GM18517 (cell line): ENCODE data around the gene IP6K2.

ENCODE experiments used
- ATAC-seq: cut with Tn5 transposase; IDR thresholded peaks from one replicate; pipeline ENCODE4 v1.9.1; 2021; ENCODE audit warnings: mild to moderate bottlenecking, moderate library complexity; ENCODE audit not compliant: unreplicated experiment

Gene IP6K2

GRCh38 chr3:48674505-48674904 is 42.5 kb downstream of the IP6K2 start:
- no peak for ATAC-seq

- ATAC-seq, result no peak
These were observed 44.5 kb downstream of the IP6K2 start for GRCh38 chr3:48672522-48672921.

- no peak for ATAC-seq
These were observed 52.1 kb downstream of the IP6K2 start for GRCh38 chr3:48664929-48665328.

- no peak for ATAC-seq
These were observed 52.7 kb downstream of the IP6K2 start for GRCh38 chr3:48664313-48664644.

GRCh38 chr3:48663489-48664312 is 53.3 kb downstream of the IP6K2 start:
- ATAC-seq, result peak; percentile 79

GRCh38 chr3:48662753-48663488 is 54.1 kb downstream of the IP6K2 start, which contains the start of gene CELSR3:
Gene CELSR3, minus strand, starts transcription at chr3:48662886. Its CDS starts 252 bp downstream, at chr3:48662634.
- no peak for ATAC-seq

GRCh38 chr3:48662145-48662752 is 54.8 kb downstream of the IP6K2 start:
- ATAC-seq, result no peak

- ATAC-seq, result no peak
These were observed 55.4 kb downstream of the IP6K2 start for GRCh38 chr3:48661501-48662144.

- ATAC-seq, result no peak
These were observed 56.1 kb downstream of the IP6K2 start for GRCh38 chr3:48660800-48661400.

GRCh38 chr3:48656841-48657281 is 60.2 kb downstream of the IP6K2 start:
- ATAC-seq, result no peak

GRCh38 chr3:48656061-48656840 is 60.8 kb downstream of the IP6K2 start:
- ATAC-seq, result peak; percentile 53

- ATAC-seq, result no peak
These were observed 61.4 kb downstream of the IP6K2 start for GRCh38 chr3:48655606-48656005.

- ATAC-seq, result no peak
These were observed 62.0 kb downstream of the IP6K2 start for GRCh38 chr3:48655063-48655462.

- no peak for ATAC-seq
These were observed 63.9 kb downstream of the IP6K2 start for GRCh38 chr3:48652923-48653715.

GRCh38 chr3:48651771-48652170 is 65.2 kb downstream of the IP6K2 start:
- no peak for ATAC-seq

GRCh38 chr3:48650723-48651122 is 66.3 kb downstream of the IP6K2 start:
- no peak for ATAC-seq

GRCh38 chr3:48648188-48648850 is 68.7 kb downstream of the IP6K2 start:
- no peak for ATAC-seq

GRCh38 chr3:48647714-48648113 is 69.3 kb downstream of the IP6K2 start:
- ATAC-seq, result no peak
